Measurements from ENCODE around the gene CINP.
"Not testable (repeated sequence)": the region's sequence is repeated elsewhere in the genome, so short reads cannot be mapped to it uniquely, and the experiment has no call there.

CINP gene

GRCh38 chr14:102352213-102352612 is 10.5 kb downstream of the CINP start:
- no peak for DNase-seq

- DNase-seq = not testable (repeated sequence)
Observed at GRCh38 chr14:102351593-102351992, 11.1 kb downstream of the CINP start.

- no peak for DNase-seq
Observed at GRCh38 chr14:102351023-102351422, 11.7 kb downstream of the CINP start.

GRCh38 chr14:102348376-102348775 is 14.3 kb downstream of the CINP start:
- no peak for DNase-seq

GRCh38 chr14:102346645-102347044 is 16.0 kb downstream of the CINP start:
- DNase-seq = no peak

- DNase-seq = no peak
Observed at GRCh38 chr14:102345232-102345631, 17.5 kb downstream of the CINP start.

- DNase-seq = no peak
Observed at GRCh38 chr14:102344485-102344884, 18.2 kb downstream of the CINP start.

GRCh38 chr14:102344084-102344483 is 18.6 kb downstream of the CINP start:
- DNase-seq = no peak

- DNase-seq = no peak
Observed at GRCh38 chr14:102342238-102342637, 20.5 kb downstream of the CINP start.

GRCh38 chr14:102341566-102341965 is 21.1 kb downstream of the CINP start:
- DNase-seq = no peak

- DNase-seq = no peak
Observed at GRCh38 chr14:102338724-102339123, 24.0 kb downstream of the CINP start.

GRCh38 chr14:102335163-102335562 is 27.5 kb downstream of the CINP start:
- no peak for DNase-seq

GRCh38 chr14:102333795-102334705 is 28.6 kb downstream of the CINP start:
- no peak for DNase-seq

- DNase-seq = no peak
Observed at GRCh38 chr14:102333390-102333789, 29.3 kb downstream of the CINP start.

- no peak for DNase-seq
Observed at GRCh38 chr14:102330806-102331205, 31.9 kb downstream of the CINP start.

GRCh38 chr14:102329381-102329780 is 33.3 kb downstream of the CINP start:
- DNase-seq = not testable (repeated sequence)

GRCh38 chr14:102326583-102326982 is 36.1 kb downstream of the CINP start:
- DNase-seq = no peak

- no peak for DNase-seq
Observed at GRCh38 chr14:102325791-102326345, 36.8 kb downstream of the CINP start.

- DNase-seq = no peak
Observed at GRCh38 chr14:102323102-102323501, 39.6 kb downstream of the CINP start.

GRCh38 chr14:102321456-102322422 is 41.0 kb downstream of the CINP start:
- no peak for DNase-seq

- DNase-seq = no peak
Observed at GRCh38 chr14:102320671-102321455, 41.8 kb downstream of the CINP start.

- DNase-seq = peak; percentile 35
Observed at GRCh38 chr14:102320033-102320660, 42.5 kb downstream of the CINP start.
